HepG2 (cell line): Measurements from ENCODE around the gene RASD1. TPM values are rescaled to one million over a fixed set of nuclear protein-coding genes. Genes with fewer than 3 reads are reported as not detected.

Source experiments
- AGO2 ChIP-seq: fragments of 200-400 bp; formaldehyde crosslinking; optimal IDR thresholded peaks from 2 replicates; pipeline ENCODE3; 2017; ENCODE audit warnings: mild to moderate bottlenecking, low read depth, low read length, moderate library complexity
- ATF7 ChIP-seq, 2 experiments: fragments of 450-650 bp in 1 of 2; sonication (generic) in 1 of 2; formaldehyde crosslinking in 1 of 2; IDR thresholded peaks; 2 replicates each; pipeline versions ENCODE4 v1.4.0 to v1.6.1; 2016 to 2020; ENCODE audit warnings: antibody characterized with exemption in 1 of 2, mild to moderate bottlenecking in 1 of 2, missing genetic modification reagents in 1 of 2
- ATM ChIP-seq: fragments of 450-650 bp; IDR thresholded peaks from 2 replicates; pipeline ENCODE4 v1.7.1; 2017; ENCODE audit warnings: mild to moderate bottlenecking, borderline replicate concordance
- CBX2 ChIP-seq, 2 experiments: fragments of 200-600 bp in 1 of 2; sonication (generic); formaldehyde crosslinking in 1 of 2; IDR thresholded peaks; 2 replicates each; pipeline versions ENCODE4 v1.7.0 to v1.8.1; 2018 to 2022; ENCODE audit warnings: low read depth in 2 of 2, low read length in 1 of 2, mild to moderate bottlenecking in 1 of 2, missing genetic modification reagents in 1 of 2
- DR1 ChIP-seq: sonication (generic); formaldehyde crosslinking; IDR thresholded peaks from 2 replicates; pipeline ENCODE4 v1.8.0; 2021; ENCODE audit warnings: mild to moderate bottlenecking, missing genetic modification reagents, inconsistent platforms
- GZF1 ChIP-seq: sonication (generic); formaldehyde crosslinking; IDR thresholded peaks from 2 replicates; pipeline ENCODE4 v1.5.1; 2020; ENCODE audit warnings: mild to moderate bottlenecking, missing genetic modification reagents
- JUND ChIP-seq: sonication (generic); formaldehyde crosslinking; IDR thresholded peaks from 2 replicates; pipeline ENCODE4 v1.8.0; 2022; ENCODE audit warnings: mild to moderate bottlenecking, missing genetic modification reagents
- NFAT5 ChIP-seq: sonication (generic); formaldehyde crosslinking; IDR thresholded peaks from 2 replicates; pipeline ENCODE4 v1.4.0; 2020; ENCODE audit warnings: missing genetic modification reagents
- NFIC ChIP-seq: IDR thresholded peaks from 2 replicates; pipeline ENCODE4 v1.6.1; 2012; ENCODE audit warnings: mild to moderate bottlenecking, low read length, inconsistent platforms
- NFYC ChIP-seq: IDR thresholded peaks from 2 replicates; pipeline ENCODE4 v1.6.1; 2016; ENCODE audit warnings: missing genetic modification reagents, missing compliant biosample characterization
- NR1H2 ChIP-seq: sonication (generic); formaldehyde crosslinking; IDR thresholded peaks from 2 replicates; pipeline ENCODE4 v1.8.1; 2022; ENCODE audit warnings: low read depth, missing genetic modification reagents, borderline replicate concordance
- PCBP1 ChIP-seq: fragments of 200-400 bp; formaldehyde crosslinking; IDR thresholded peaks from 2 replicates; pipeline ENCODE4 v1.6.1; 2017; ENCODE audit warnings: mild to moderate bottlenecking, low read depth, low read length, borderline replicate concordance
- RBAK ChIP-seq: sonication (generic); formaldehyde crosslinking; IDR thresholded peaks from 2 replicates; pipeline ENCODE4 v1.5.1; 2020; ENCODE audit warnings: mild to moderate bottlenecking, missing genetic modification reagents
- SP140L ChIP-seq: sonication (generic); formaldehyde crosslinking; IDR thresholded peaks from 2 replicates; pipeline ENCODE4 v1.4.0; 2020; ENCODE audit warnings: missing genetic modification reagents, borderline replicate concordance
- ZMYM3 ChIP-seq: sonication (generic); formaldehyde crosslinking; IDR thresholded peaks from 2 replicates; pipeline ENCODE4 v1.5.1; 2020; ENCODE audit warnings: mild to moderate bottlenecking, missing genetic modification reagents
- ZNF333 ChIP-seq: sonication (generic); formaldehyde crosslinking; IDR thresholded peaks from 2 replicates; pipeline ENCODE4 v1.4.0; 2020; ENCODE audit warnings: mild to moderate bottlenecking, missing genetic modification reagents, borderline replicate concordance
- ZNF382 ChIP-seq: sonication (generic); formaldehyde crosslinking; IDR thresholded peaks from 2 replicates; pipeline ENCODE4 v1.5.0; 2020; ENCODE audit warnings: missing genetic modification reagents, mild to moderate bottlenecking, borderline replicate concordance
- ZNF570 ChIP-seq: sonication (generic); formaldehyde crosslinking; IDR thresholded peaks from 2 replicates; pipeline ENCODE4 v1.4.0; 2020; ENCODE audit warnings: mild to moderate bottlenecking, missing genetic modification reagents, borderline replicate concordance
- ZNF576 ChIP-seq: sonication (generic); formaldehyde crosslinking; IDR thresholded peaks from 2 replicates; pipeline ENCODE4 v1.4.0; 2020; ENCODE audit warnings: mild to moderate bottlenecking, missing genetic modification reagents
- polyA plus RNA-seq, 8 experiments: library from polyadenylated mRNA; depleted of rRNA in 3 of 8; stranded (reverse) in 7 of 8; unstranded in 1 of 8; fragments of >200 nt; fragmentation: Illumina TruSeq in 4 of 8; extraction: Trizol in 4 of 8; gene quantifications; 2 replicates each; pipeline versions ENCODE4 v1.2.1 to v1.2.3, GENCODE V29; 2011 to 2016; ENCODE audit warnings: low read depth in 4 of 8, missing spikeins in 1 of 8, mixed read lengths in 1 of 8; ENCODE audit not compliant: insufficient read depth in 1 of 8
- total RNA-seq, 5 experiments: library from RNA; depleted of rRNA; stranded (reverse); fragments of >200 nt; fragmentation: Illumina TruSeq; extraction: Trizol; gene quantifications; 2 replicates each; pipeline ENCODE4 v1.2.3, GENCODE V29; 2016; ENCODE audit warnings: low read depth in 1 of 5
- TF ChIP-seq, protein P1 (sequence below): sonication (generic); formaldehyde crosslinking; conservative IDR thresholded peaks from 2 replicates; pipeline ENCODE4 v1.4.0; 2020; ENCODE audit warnings: mild to moderate bottlenecking, missing genetic modification reagents, moderate library complexity

The RASD1 gene
- total and polyA plus RNA-seq, 2 of the 13 experiments (the other 11 are each of a cell fraction or from before 2014, with no cell fraction given), result 1.6 to 4.2 TPM

GRCh38 chr17:17462048-17462824, 34.0 kb downstream of the RASD1 start (continued):
- TF ChIP-seq ZNF576 (CRISPR knock-in tag) (0 out of 2 replicates have a peak, but pooled peaks have one; percentile 19), ATM (no peak), NFAT5 (CRISPR knock-in tag) (no peak), RBAK (CRISPR knock-in tag) (no peak), ZNF382 (CRISPR knock-in tag) (no peak), GZF1 (CRISPR knock-in tag) (no peak), JUND (CRISPR knock-in tag) (no peak), NFIC (no peak), AGO2 (no peak), ZNF570 (CRISPR knock-in tag) (no peak), NR1H2 (CRISPR knock-in tag) (no peak), ZNF333 (CRISPR knock-in tag) (0 out of 2 replicates have a peak, but pooled peaks have one; percentile 79), NFYC (CRISPR knock-in tag) (no peak), CBX2 (IDR thresholded peaks at IDR 0.05; ENCODE audit: low read depth, low read length) (no peak), CBX2 (CRISPR knock-in tag; IDR thresholded peaks at IDR 0.05; ENCODE audit: low read depth) (no peak), SP140L (CRISPR knock-in tag) (no peak), DR1 (no peak), ZMYM3 (peak; percentile 80), PCBP1 (no peak), ATF7 (IDR thresholded peaks at IDR 0.05) (no peak), ATF7 (CRISPR knock-in tag; IDR thresholded peaks at IDR 0.05) (no peak)
- TF ChIP-seq, protein P1, sequence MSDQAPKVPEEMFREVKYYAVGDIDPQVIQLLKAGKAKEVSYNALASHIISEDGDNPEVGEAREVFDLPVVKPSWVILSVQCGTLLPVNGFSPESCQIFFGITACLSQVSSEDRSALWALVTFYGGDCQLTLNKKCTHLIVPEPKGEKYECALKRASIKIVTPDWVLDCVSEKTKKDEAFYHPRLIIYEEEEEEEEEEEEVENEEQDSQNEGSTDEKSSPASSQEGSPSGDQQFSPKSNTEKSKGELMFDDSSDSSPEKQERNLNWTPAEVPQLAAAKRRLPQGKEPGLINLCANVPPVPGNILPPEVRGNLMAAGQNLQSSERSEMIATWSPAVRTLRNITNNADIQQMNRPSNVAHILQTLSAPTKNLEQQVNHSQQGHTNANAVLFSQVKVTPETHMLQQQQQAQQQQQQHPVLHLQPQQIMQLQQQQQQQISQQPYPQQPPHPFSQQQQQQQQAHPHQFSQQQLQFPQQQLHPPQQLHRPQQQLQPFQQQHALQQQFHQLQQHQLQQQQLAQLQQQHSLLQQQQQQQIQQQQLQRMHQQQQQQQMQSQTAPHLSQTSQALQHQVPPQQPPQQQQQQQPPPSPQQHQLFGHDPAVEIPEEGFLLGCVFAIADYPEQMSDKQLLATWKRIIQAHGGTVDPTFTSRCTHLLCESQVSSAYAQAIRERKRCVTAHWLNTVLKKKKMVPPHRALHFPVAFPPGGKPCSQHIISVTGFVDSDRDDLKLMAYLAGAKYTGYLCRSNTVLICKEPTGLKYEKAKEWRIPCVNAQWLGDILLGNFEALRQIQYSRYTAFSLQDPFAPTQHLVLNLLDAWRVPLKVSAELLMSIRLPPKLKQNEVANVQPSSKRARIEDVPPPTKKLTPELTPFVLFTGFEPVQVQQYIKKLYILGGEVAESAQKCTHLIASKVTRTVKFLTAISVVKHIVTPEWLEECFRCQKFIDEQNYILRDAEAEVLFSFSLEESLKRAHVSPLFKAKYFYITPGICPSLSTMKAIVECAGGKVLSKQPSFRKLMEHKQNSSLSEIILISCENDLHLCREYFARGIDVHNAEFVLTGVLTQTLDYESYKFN, result peak; percentile 96
